ENCODE data around the gene C19orf47. TPM values are rescaled to one million over a fixed set of nuclear protein-coding genes. Genes with fewer than 3 reads are reported as not detected.

The C19orf47 gene
- 3.4 TPM for total RNA-seq (ENCODE audit: insufficient read depth, low replicate concordance)

GRCh38 chr19:40348125-40348913, at the start of gene C19orf47, which contains the start of gene PLD3:
C19orf47 (minus strand) TSS chr19:40348397; CDS start chr19:40341857, 6,540 bp downstream.
PLD3 (plus strand) TSS chr19:40348695; CDS start chr19:40366484, 17,789 bp downstream.
- DNase-seq (ENCODE audit: low spot score), result peak; percentile 100

GRCh38 chr19:40397568-40397906, 49.3 kb upstream of the C19orf47 start:
- DNase-seq (ENCODE audit: low spot score), result no peak

- no peak for DNase-seq (ENCODE audit: low spot score)
Observed at GRCh38 chr19:40396886-40397567, 48.8 kb upstream of the C19orf47 start.

GRCh38 chr19:40395956-40396355, 47.8 kb upstream of the C19orf47 start:
- no peak for DNase-seq (ENCODE audit: low spot score)

GRCh38 chr19:40394816-40395210, 46.6 kb upstream of the C19orf47 start:
- no peak for DNase-seq (ENCODE audit: low spot score)

- no peak for DNase-seq (ENCODE audit: low spot score)
Observed at GRCh38 chr19:40393894-40394815, 46.0 kb upstream of the C19orf47 start.

GRCh38 chr19:40392894-40393517, 44.8 kb upstream of the C19orf47 start:
- no peak for DNase-seq (ENCODE audit: low spot score)

- no peak for DNase-seq (ENCODE audit: low spot score)
Observed at GRCh38 chr19:40392123-40392522, 43.9 kb upstream of the C19orf47 start.

- no peak for DNase-seq (ENCODE audit: low spot score)
Observed at GRCh38 chr19:40390084-40390742, 42.0 kb upstream of the C19orf47 start, which contains the start of gene HIPK4. HIPK4 (minus strand) TSS chr19:40390181; CDS start chr19:40389902, 279 bp downstream.

GRCh38 chr19:40389404-40390083, 41.3 kb upstream of the C19orf47 start:
- no peak for DNase-seq (ENCODE audit: low spot score)

- DNase-seq (ENCODE audit: low spot score), result no peak
Observed at GRCh38 chr19:40388481-40388880, 40.3 kb upstream of the C19orf47 start.

- no peak for DNase-seq (ENCODE audit: low spot score)
Observed at GRCh38 chr19:40387155-40387554, 39.0 kb upstream of the C19orf47 start.

- DNase-seq (ENCODE audit: low spot score), result no peak
Observed at GRCh38 chr19:40383668-40384248, 35.6 kb upstream of the C19orf47 start.

GRCh38 chr19:40381321-40381720, 33.1 kb upstream of the C19orf47 start:
- no peak for DNase-seq (ENCODE audit: low spot score)

GRCh38 chr19:40380199-40381037, 32.2 kb upstream of the C19orf47 start:
- DNase-seq (ENCODE audit: low spot score), result no peak

GRCh38 chr19:40379446-40380198, 31.4 kb upstream of the C19orf47 start:
- DNase-seq (ENCODE audit: low spot score), result no peak

- no peak for DNase-seq (ENCODE audit: low spot score)
Observed at GRCh38 chr19:40378509-40378908, 30.3 kb upstream of the C19orf47 start.

GRCh38 chr19:40377876-40378385, 29.7 kb upstream of the C19orf47 start:
- no peak for DNase-seq (ENCODE audit: low spot score)
